ENCODE results near the gene G6PD.
A peak's percentile ranks its signal among the peaks of the same experiment; 100 is the strongest.

G6PD gene

GRCh38 chrX:154487518-154488290 lies 58.9 kb downstream of the G6PD start:
- DNase-seq (ENCODE audit: low read depth in 2 of 2): no peak

DNA sequence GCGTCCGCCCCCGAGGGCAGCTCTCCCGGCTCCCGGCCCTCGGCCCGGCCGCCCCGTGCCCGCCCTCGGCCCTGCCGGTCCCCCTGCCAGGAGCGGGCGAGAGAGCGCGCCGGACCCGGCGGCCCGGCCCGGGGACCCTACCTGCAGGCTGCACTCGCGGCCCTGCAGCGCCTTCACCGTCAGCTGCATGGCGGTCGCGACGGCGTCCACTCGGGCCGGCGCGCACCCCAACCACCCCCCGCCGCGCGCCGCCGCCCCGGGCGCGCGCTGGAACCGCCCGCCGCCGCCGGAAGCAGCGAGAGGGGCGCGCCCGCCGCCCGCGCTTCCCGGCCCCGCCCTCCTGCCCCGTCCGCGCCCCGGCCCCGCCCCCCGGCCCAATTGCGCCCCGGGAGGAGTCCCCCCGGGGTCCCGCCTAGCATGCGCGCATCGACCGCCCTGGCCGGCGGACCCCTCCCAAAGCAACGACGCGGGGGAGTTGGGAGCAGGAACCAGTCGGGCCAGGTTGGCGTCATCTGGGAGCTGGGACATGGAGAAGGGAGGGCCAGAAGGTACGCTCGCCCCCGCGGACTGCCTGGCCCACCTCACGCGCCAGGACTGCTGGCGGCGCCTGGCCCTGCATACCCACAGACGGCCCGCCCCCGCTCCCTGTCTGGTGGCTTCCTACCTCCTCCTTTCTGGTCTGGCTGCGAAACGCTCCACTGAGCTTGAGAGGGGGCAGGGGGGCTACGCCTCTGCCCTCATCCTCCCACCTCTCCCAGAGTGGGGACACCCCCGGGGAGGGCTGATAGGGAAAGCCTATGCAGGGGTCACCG lies 60.0 kb downstream of the G6PD start, which contains the start of gene UBL4A:
Gene UBL4A, minus strand, starts transcription at position 220 of the 812 bp plus-strand sequence. Its CDS starts 31 bp downstream, at position 189.
- peak in 1 of 2 donors; percentile 24 for DNase-seq (ENCODE audit: low read depth in 2 of 2)

GRCh38 chrX:154486052-154486395 lies 60.6 kb downstream of the G6PD start:
- no peak for DNase-seq (ENCODE audit: low read depth in 2 of 2)

- DNase-seq (ENCODE audit: low read depth in 2 of 2): no peak
These were observed 61.2 kb downstream of the G6PD start for GRCh38 chrX:154485150-154486051.

DNA sequence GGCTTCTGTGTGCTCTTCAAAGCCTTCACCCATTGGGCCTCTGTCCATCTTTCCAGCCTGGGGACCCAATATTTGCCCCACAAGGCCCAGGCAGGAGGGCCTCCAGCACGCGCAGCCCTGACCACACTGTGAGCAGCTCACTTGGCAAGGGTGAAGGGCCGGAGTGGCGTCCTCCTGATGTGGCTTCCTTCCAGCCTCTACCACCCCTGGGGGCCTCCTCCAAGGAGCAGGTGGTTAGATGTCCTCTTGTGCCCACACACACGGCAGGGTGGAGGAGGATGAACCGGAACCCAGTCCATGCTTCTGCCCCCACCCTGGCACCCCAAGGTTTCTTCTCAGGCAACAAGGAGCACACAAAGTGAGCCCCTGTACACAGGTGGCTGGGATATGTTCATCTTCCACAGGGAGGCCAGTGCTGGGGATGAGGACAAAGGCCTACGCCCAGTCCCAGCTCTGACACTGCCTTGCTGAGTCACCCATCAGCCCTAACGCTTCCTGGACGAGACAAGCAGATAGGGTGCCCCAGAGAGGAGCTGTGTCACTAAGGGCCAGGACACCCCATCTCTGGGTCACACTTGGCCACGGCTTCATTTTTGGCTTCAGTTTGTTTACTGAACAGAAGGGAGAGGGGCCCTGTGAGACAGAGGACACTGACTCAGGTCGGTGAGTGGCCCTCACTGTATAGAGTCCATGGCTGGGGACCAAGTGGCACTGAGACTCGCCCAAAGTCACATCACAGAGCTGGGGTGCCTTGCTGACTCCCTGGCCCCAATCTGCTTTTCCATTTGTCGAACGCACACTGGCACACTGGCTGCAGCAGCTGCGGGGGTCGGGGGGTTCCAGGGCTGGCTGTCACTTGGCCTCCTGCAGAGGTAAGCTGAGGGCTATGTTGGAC lies 62.1 kb downstream of the G6PD start:
- DNase-seq (ENCODE audit: low read depth in 2 of 2): no peak

GRCh38 chrX:154483325-154483724 lies 63.3 kb downstream of the G6PD start:
- DNase-seq (ENCODE audit: low read depth in 2 of 2): no peak

- DNase-seq (ENCODE audit: low read depth in 2 of 2): no peak
These were observed 63.9 kb downstream of the G6PD start for GRCh38 chrX:154482786-154483185.

- DNase-seq (ENCODE audit: low read depth in 2 of 2): no peak
These were observed 64.6 kb downstream of the G6PD start for GRCh38 chrX:154481911-154482601.
